Measurements from ENCODE around the gene SLC23A2. TPM values are rescaled to one million over a fixed set of nuclear protein-coding genes. Genes with fewer than 3 reads are reported as not detected.

Gene SLC23A2
- polyA plus RNA-seq, 12 donors = 8.3 to 19.2 (median 11.4) TPM; not detected in 1

DNA sequence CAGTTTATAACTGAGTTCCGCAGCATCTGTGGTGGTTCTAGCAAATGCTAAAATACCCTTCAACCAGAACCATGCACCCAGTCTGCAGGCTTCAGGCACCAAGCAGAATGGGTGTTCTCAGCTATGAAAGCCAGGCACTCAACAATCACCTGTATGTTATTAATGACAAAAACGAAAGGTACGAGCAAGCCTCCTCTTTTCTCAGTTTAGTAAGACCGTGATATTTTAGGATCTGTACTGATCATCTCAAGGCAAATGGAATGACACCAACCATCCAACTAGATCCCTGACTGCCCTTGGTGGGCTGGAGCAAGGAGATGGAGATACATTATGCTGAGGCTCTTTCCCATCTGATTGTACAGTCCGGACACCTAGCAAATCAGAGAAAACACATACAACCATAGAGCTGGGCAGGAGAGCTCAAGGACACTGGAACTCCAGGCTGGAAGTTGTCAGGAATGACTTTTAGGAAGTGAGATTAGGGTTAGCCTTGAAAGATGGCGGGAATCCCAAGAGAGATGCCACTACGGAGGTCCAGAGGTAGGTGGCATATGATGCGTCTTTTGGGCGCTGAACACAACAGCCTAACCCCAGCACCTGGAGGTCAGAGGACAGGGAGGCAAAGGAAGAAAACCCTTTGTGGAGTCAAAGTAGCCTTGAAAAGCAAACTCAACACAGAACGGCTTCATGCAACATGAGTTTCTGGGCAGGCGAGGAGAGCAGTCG, 33.4 kb downstream of the SLC23A2 start:
- DNase-seq = no peak

GRCh38 chr20:4966826-4967751, 34.2 kb downstream of the SLC23A2 start:
- no peak for DNase-seq

GRCh38 chr20:4962241-4962855, 39.0 kb downstream of the SLC23A2 start:
- DNase-seq = no peak

DNA sequence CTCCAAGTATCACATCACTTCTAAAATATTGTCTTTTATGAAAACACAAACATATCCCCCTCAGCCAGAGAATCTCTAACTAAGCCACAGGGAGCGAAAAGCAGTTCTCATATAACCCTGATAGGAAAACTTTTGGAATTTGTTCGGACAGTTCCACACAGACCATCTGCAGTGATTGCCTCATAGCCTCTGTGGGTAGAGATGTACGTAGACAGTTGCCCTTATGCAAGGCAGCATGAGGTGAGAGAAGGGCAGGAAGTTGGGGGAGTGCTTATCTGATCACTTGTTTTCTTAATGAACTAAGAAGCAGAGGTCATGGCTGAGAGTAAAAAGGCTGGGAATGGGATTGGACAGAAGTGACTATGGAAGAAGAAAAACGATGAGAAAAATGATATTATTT, 39.6 kb downstream of the SLC23A2 start:
- DNase-seq = no peak

DNA sequence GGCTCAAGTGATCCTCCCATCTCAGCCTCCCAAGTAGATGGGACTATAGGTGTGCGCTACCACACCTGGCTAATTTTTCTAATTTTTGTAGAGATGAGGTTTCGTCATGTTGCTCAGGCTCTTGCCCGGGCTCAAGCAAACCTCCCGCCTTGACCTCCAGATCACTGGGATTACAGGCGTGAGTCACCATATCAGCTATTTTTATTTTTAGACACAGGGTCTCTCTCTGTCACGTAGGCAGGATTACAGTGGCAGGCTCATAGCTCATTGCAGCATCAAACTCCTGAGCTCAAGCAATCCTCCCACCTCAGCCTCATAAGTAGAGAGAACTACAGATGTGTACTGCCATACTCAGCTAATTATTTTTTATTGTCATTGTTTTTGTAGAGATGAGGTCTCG, 41.7 kb downstream of the SLC23A2 start:
- DNase-seq = no peak

DNA sequence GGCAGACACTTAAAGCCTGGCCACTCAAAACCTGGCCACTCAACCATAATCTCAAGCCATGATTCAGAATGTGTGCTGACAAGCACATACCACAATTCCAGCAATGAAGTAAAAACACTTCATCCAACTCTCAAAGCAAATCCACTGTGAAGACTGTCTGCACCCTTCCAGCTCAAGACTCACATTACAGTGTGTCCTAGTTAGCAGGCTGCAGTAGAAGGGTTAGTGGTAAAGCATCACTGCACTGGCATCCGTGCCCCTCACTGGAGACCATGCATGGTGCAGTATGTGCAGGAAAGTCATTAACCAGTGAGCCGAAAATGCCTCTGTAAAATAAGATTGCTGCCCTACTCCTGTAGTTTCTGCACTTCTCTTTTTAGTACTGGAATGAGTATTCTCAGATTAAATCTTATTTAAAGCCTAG, 43.4 kb downstream of the SLC23A2 start:
- no peak for DNase-seq

DNA sequence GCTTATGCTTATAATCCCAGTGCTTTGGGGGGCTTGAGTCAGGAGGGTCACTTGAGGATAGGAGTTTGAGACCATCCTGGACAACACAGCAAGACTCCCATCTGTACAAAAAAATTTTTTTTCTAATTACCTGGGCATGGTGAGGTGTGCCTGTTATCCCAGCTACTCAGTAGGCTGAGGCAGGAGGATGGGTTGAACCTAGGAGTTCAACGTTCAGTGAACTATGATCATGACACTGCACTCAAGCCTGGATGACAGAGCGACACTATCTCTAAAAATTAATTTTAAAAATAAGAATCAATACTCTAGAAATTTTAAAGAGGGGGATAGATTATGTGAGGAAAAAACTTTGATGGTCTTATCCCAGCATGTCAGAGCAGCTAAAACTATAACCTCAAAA, 44.1 kb downstream of the SLC23A2 start:
- DNase-seq = no peak

DNA sequence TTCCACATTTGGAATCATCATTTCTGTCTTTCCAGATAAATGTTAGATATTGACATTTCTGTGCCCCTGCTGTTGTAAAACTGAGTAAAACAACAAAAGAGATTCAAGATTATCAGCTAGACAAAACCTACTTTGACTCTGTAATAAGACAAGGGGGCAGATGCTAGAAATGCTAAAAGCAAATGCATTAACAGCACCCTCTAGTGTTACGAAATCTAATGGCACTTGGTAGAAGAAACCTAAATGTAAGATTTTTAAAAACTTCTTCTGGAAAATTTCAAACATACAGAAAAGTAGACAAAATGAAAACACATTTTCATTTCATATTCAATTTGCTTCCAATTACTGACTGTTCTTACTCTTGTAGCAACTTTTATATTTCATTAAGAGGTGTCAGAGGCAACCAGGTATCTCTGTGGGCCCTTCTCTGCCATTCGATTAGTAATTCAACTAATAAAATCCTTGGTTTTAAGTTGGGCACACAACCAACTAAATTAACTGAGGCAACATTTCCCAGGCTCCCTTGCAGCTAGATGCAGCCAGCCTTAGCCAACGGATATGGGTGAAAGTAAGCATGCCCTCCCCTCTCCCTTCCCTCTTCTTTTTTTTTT, 45.0 kb downstream of the SLC23A2 start:
- peak; percentile 62 for DNase-seq

DNA sequence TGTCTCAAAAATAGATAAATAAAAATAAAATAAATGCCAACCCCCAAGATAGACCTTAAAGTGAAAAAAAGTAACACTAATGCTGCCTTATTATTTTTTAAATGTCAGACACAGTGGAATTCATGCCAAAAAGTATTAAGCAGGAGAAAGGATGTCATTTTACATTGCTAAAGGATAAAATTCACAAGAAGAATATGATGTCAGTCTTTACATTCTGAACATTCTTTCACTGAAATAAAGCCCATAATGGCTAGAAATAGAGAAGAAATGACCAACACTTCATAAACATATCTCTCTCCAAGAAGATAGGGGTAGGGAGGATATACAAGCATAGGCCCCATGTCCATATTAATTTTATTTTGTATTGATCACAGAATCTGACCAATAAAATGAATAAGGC, 47.4 kb downstream of the SLC23A2 start:
- DNase-seq = no peak

- DNase-seq = no peak
Measured at GRCh38 chr20:4952229-4952628, 49.1 kb downstream of the SLC23A2 start.

DNA sequence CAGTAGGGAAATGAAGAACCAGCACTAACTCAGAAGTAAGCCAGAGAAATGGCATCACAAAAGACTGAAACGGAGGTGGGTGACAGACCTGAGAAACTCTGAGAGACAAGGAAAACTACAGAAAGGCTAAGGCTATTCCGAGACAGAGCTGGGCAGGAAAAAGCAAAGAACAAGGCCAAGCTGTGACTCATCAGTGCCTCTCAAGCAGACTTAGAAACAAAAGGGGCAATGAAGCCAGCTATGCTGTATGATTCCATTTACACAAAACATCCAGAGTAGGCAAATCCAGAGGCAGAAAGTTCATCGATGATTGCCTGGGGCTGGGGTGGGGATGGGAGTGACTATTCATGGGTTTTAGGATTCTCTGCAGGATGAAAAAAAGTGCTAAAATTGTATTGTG, 50.0 kb downstream of the SLC23A2 start:
- DNase-seq = peak; percentile 65

GRCh38 chr20:4950841-4951240, 50.5 kb downstream of the SLC23A2 start:
- DNase-seq = no peak

- no peak for DNase-seq
Measured at GRCh38 chr20:4950437-4950836, 50.9 kb downstream of the SLC23A2 start.

DNA sequence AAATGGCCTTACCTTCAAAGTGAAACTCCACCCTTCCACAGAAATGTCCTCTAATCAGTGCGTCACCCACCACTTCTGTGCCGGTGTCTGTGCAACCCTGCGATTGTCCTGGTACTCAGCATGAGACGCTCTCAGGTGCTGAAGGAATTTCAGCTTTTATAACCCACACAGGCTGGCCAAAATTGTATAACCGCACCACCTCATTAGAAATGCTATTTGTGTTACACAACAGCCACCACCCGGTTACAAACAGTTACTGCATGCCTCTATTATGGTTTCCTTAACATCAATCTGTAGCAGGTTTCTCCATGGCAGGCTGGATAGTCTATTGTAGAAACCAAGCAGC, 51.5 kb downstream of the SLC23A2 start:
- DNase-seq = peak; percentile 37

DNA sequence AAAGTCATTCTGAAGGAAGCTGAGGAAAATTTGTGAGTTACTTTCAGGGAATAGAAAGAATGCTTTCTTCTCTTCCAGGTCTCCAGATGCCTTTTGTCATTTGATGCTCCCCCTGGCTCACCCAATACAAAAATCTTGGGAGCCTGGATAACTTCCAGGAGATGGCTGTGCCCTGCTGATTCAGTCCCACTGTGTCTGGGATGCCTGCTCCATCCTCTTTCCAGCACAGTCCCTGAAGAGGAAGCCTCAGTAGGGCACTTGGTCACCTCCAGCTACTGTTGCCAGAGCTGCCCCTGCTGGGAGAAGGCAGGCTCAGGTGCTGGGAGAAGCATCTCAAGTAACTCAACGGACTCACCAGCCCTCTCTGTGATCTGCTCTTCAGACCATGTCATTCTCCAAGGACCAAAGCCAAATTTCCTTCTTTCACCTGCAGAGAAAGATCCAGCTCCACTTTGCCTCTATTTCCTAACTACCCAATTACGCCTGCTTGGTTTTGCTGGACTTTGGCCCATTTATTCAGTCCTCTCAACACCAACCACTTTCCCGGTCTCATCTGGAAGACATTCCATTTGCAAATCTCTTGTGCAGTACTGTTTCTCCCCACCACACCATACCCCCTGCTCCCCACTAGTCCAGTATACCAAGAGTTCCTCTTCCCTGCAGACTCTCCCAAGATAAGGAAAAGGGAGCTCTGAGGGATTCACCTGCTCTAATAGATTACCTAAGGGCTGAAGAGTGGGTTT, 53.3 kb downstream of the SLC23A2 start:
- DNase-seq = no peak

- no peak for DNase-seq
Measured at GRCh38 chr20:4946986-4947385, 54.3 kb downstream of the SLC23A2 start.

DNA sequence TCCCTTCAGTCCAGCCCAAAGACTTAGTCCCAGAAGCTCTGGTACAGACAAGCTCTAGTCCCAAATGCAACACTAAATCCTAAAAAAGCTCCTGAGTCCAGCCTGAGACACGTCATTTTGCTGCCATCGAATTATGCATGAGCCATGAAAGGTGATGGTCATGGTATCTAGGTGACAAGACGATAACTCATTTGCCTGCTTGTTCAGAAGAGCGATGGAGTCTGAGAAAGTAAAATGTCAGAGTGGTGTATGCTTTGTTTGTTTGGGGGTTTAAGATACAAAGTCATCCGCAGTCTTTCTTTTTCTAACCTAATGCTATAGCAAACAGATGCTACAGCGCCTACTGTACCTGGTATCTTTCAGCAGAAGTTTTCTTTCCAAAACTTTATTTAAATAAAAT, 54.7 kb downstream of the SLC23A2 start:
- no peak for DNase-seq

DNA sequence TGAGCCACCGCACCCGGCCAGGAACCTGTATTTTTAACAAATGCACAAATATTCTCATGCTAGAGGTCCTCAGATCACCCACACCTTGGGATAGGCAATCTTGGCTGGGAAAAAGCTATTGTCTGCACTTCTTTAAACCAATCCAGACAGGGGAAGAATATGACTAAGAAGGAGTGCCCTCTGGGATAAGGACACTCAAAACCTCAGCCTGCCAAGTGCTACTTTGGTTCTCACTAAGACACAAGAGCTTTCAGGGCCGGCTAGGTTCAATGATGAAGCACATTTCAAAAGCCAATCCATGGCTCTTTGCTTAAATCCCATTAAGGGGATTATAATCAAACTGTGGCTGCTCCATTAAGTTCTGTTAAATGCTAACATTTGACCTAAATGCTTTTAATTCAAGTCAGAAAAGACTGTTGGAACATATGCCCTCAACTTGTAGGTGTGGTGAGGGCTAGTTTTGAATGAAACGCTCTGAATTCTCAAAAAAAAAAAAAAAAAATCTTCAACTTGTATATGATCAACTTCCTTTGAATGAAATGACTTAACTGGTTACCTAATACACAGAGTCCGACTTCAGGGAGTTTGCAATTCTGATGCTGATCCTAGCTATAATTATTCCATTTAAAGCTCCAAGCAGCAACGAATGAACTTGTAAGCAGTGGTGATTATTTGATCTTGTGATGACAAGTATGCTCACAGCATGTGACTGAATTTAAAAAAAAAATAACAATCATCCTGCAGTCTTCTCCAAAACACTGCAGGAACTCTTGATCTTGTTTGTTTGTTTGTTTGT, 56.6 kb downstream of the SLC23A2 start:
- no peak for DNase-seq

DNA sequence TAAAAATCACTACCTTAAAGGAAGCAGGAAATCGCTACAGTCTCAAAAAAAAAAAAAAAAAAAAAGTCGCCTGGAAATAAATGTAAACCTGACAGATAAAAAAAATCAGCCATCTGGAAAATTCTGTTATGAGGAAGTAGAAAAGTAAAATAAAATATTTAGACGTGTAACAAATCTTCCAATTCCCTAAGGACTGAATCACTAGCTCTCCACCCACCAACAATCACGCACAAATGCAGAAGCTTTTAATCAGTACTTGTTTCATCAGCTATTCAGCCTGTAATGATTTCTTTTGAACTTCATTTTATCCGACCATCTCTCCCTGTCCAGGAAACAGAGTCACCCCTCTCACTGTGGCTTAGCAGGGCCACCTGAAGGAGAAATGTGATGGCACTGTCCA, 59.0 kb downstream of the SLC23A2 start:
- no peak for DNase-seq

GRCh38 chr20:4937407-4938319, 63.6 kb downstream of the SLC23A2 start:
- no peak for DNase-seq

Data from muscle of arm (tissue), 12 donors.